ENCODE data around the gene PHACTR3.
"Not testable (repeated sequence)": the region's sequence is repeated elsewhere in the genome, so short reads cannot be mapped to it uniquely, and the experiment has no call there.

PHACTR3 gene

DNA sequence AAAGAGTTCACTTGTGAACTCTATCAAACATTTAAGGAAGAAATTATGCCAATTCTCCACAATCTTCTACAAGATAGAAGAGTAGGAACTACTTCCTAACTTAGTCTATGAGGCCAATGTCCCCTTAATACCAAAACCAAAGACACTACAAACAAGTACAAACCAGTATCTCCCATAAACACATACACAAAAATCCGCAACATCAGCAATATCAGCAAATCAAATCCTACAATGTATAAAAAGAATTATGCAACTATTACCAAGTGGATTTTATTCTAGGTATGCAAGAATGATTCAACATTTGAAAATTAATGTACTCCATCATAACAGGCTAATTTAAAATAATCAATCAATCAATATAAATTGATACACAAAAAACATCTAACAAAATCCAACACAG, 283.7 kb downstream of the PHACTR3 start:
- H3K9me3 Mint-ChIP-seq = no peaks in the 10 kb centered on the region
- peaks cover 14% of the 10 kb centered on the region for H3K27me3 Mint-ChIP-seq (ENCODE audit: low read depth)
- TF ChIP-seq, protein P1, sequence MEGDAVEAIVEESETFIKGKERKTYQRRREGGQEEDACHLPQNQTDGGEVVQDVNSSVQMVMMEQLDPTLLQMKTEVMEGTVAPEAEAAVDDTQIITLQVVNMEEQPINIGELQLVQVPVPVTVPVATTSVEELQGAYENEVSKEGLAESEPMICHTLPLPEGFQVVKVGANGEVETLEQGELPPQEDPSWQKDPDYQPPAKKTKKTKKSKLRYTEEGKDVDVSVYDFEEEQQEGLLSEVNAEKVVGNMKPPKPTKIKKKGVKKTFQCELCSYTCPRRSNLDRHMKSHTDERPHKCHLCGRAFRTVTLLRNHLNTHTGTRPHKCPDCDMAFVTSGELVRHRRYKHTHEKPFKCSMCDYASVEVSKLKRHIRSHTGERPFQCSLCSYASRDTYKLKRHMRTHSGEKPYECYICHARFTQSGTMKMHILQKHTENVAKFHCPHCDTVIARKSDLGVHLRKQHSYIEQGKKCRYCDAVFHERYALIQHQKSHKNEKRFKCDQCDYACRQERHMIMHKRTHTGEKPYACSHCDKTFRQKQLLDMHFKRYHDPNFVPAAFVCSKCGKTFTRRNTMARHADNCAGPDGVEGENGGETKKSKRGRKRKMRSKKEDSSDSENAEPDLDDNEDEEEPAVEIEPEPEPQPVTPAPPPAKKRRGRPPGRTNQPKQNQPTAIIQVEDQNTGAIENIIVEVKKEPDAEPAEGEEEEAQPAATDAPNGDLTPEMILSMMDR (IDR thresholded peaks at IDR 0.05; ENCODE audit: unreplicated experiment in 3 of 3) = no peak
- H3K4me3 Mint-ChIP-seq = no peak overlapping the region
- H3K27ac Mint-ChIP-seq = no peak overlapping the region
- H3K36me3 Mint-ChIP-seq (ENCODE audit: low read depth) = no peaks in the 10 kb centered on the region
- no peaks in the 10 kb centered on the region for H3K4me1 Mint-ChIP-seq

DNA sequence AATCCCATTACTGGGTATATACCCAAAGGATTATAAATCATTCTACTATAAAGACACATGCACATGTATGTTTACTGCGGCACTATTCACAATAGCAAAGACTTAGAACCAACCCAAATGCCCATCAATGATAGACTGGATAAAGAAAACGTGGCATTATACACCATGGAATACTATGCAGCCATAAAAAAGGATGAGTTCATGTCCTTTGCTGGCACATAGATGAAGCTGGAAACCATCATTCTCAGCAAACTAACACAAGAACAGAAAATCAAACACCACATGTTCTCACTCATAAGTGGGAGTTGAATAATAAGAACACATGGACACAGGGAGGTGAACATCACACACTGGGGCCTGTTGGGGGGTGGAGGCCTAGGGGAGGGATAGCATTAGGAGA, 285.7 kb downstream of the PHACTR3 start:
- H3K36me3 Mint-ChIP-seq (ENCODE audit: low read depth); H3K4me3 Mint-ChIP-seq; H3K9me3 Mint-ChIP-seq; H3K27ac Mint-ChIP-seq; H3K4me1 Mint-ChIP-seq: not testable (repeated sequence)
- peaks cover 27% of the 10 kb centered on the region for H3K27me3 Mint-ChIP-seq (ENCODE audit: low read depth)

DNA sequence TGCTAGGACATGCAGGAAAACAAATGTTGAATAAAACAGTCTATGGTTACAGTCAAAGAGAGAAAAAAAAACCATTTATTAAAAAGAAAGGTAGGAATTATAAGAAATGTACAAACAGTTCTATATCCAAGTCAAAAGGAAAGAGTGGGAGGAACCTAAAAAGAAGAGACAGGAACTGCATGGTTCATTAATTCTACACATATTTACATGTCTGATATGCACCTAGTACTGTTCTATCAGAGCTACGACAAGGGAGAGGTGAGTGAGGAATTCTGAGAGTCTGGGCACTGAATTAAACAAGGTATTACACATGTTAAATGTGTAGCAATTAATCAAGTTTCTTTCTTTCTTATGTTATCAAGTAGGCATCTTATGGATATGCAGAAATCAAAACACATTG, 287.2 kb downstream of the PHACTR3 start:
- H3K4me3 Mint-ChIP-seq = no peak overlapping the region
- H3K27ac Mint-ChIP-seq = no peak overlapping the region
- no peaks in the 10 kb centered on the region for H3K36me3 Mint-ChIP-seq (ENCODE audit: low read depth)
- H3K4me1 Mint-ChIP-seq = no peaks in the 10 kb centered on the region
- TF ChIP-seq, protein P1 (IDR thresholded peaks at IDR 0.05; ENCODE audit: unreplicated experiment in 3 of 3) = no peak
- H3K27me3 Mint-ChIP-seq (ENCODE audit: low read depth) = peaks cover 27% of the 10 kb centered on the region
- no peaks in the 10 kb centered on the region for H3K9me3 Mint-ChIP-seq

DNA sequence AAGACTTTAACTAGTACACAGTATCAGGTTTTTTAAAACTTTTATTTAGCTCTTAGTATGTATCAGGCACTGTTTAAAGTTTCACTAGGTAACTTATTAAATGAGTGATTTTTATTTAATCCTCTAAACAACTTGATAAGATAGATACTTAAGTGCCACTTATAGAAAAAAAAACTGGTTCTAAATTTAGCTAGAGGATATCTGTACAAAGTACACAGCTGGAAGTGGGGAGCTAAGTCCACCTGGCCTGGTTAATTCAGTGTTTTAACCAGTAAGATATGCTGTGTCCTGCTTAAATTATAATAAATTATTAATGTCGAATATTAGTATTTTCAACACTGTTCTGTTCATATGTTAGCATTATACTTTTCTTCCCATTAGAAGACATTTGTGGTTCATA, 291.6 kb downstream of the PHACTR3 start:
- Mint-ChIP-seq H3K4me3 (no peak overlapping the region), H3K27ac (no peak overlapping the region), H3K4me1 (no peaks in the 10 kb centered on the region), H3K36me3 (ENCODE audit: low read depth) (no peaks in the 10 kb centered on the region), H3K27me3 (ENCODE audit: low read depth) (peaks cover 30% of the 10 kb centered on the region), H3K9me3 (no peaks in the 10 kb centered on the region)
- TF ChIP-seq, protein P1 (IDR thresholded peaks at IDR 0.05; ENCODE audit: unreplicated experiment in 3 of 3) = no peak
